ENCODE data around the gene SLC49A3. TPM values are rescaled to one million over a fixed set of nuclear protein-coding genes. Genes with fewer than 3 reads are reported as not detected.

Gene SLC49A3
- polyA plus RNA-seq, 3 donors: 9.5 to 29.8 (median 11.1) TPM

- Histone ChIP-seq H4K20me1 (ENCODE audit: insufficient read depth, low read length) (peaks cover 75% of the 10 kb centered on the region), H2AFZ (ENCODE audit: insufficient read depth, low read depth, low read length, poor library complexity, severe bottlenecking) (no peak overlapping the region), H3K27me3 (ENCODE audit: control insufficient read depth in 2 of 2, insufficient read depth in 2 of 2, low read length in 2 of 2) (no peaks in the 10 kb centered on the region), H3K79me2 (ENCODE audit: insufficient read depth, low read length) (peaks cover 79% of the 10 kb centered on the region), H3K9ac (ENCODE audit: insufficient read depth, low read length, poor library complexity, severe bottlenecking) (no peak overlapping the region), H3K4me3 (replicated peaks in 1 of 3; ENCODE audit: low read depth in 2 of 3, low read length in 3 of 3) (no peak overlapping the region), H3K36me3 (replicated peaks in 1 of 2; ENCODE audit: control insufficient read depth in 1 of 2, insufficient read depth in 2 of 2, low read length in 2 of 2) (peaks cover 7 to 36% of the 10 kb centered on the region in 2 donors), H3K4me2 (replicated peaks; ENCODE audit: extremely low read depth, low read length, poor library complexity, severe bottlenecking) (no peak overlapping the region), H3K27ac (ENCODE audit: low read depth in 1 of 2, low read length in 2 of 2) (no peak overlapping the region), H3K9me3 (replicated peaks in 1 of 2; ENCODE audit: control insufficient read depth in 1 of 2, insufficient read depth in 1 of 2, low read length in 2 of 2) (no peaks in the 10 kb centered on the region), H3K4me1 (ENCODE audit: control insufficient read depth in 1 of 2, insufficient read depth in 2 of 2, low read length in 2 of 2) (peaks cover 23 to 30% of the 10 kb centered on the region in 2 donors)
- no peaks in the 10 kb centered on the region for H3K9me3 Mint-ChIP-seq
- DNase-seq: no peak
- no peak overlapping the region for H3K4me3 Mint-ChIP-seq
- H3K4me1 Mint-ChIP-seq: peaks cover 27% of the 10 kb centered on the region
- intact Hi-C loops (cut with micrococcal nuclease): no loop called here
- peaks cover 20 to 33% of the 10 kb centered on the region in 2 donors for H3K36me3 Mint-ChIP-seq
- TF ChIP-seq, protein P1, sequence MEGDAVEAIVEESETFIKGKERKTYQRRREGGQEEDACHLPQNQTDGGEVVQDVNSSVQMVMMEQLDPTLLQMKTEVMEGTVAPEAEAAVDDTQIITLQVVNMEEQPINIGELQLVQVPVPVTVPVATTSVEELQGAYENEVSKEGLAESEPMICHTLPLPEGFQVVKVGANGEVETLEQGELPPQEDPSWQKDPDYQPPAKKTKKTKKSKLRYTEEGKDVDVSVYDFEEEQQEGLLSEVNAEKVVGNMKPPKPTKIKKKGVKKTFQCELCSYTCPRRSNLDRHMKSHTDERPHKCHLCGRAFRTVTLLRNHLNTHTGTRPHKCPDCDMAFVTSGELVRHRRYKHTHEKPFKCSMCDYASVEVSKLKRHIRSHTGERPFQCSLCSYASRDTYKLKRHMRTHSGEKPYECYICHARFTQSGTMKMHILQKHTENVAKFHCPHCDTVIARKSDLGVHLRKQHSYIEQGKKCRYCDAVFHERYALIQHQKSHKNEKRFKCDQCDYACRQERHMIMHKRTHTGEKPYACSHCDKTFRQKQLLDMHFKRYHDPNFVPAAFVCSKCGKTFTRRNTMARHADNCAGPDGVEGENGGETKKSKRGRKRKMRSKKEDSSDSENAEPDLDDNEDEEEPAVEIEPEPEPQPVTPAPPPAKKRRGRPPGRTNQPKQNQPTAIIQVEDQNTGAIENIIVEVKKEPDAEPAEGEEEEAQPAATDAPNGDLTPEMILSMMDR (IDR thresholded peaks at IDR 0.05): no peak
- no peak overlapping the region for H3K27ac Mint-ChIP-seq
- H3K27me3 Mint-ChIP-seq (ENCODE audit: low read depth in 3 of 3): peaks cover 0 to 3% (median 3%) of the 10 kb centered on the region in 3 donors
- WGBS (ENCODE audit: insufficient coverage): no CpG with 5 or more reads among the region's 3 CpGs
These were observed 23.1 kb upstream of the SLC49A3 start for GRCh38 chr4:712093-712492.

GRCh38 chr4:710916-711315 is 22.0 kb upstream of the SLC49A3 start:
- H3K4me2 ChIP-seq (replicated peaks; ENCODE audit: extremely low read depth, low read length, poor library complexity, severe bottlenecking): no peak overlapping the region
- H3K4me1 ChIP-seq (ENCODE audit: control insufficient read depth in 1 of 2, insufficient read depth in 2 of 2, low read length in 2 of 2): peaks cover 32 to 41% of the 10 kb centered on the region in 2 donors
- intact Hi-C loops (cut with micrococcal nuclease): no loop called here
- 97% methylated on average over 4 of the region's 13 CpGs for WGBS (ENCODE audit: insufficient coverage)
- DNase-seq: no peak
- H3K4me3 ChIP-seq (replicated peaks in 1 of 3; ENCODE audit: low read depth in 2 of 3, low read length in 3 of 3): no peak overlapping the region
- peaks cover 7 to 36% of the 10 kb centered on the region in 2 donors for H3K36me3 ChIP-seq (replicated peaks in 1 of 2; ENCODE audit: control insufficient read depth in 1 of 2, insufficient read depth in 2 of 2, low read length in 2 of 2)
- H3K9ac ChIP-seq (ENCODE audit: insufficient read depth, low read length, poor library complexity, severe bottlenecking): no peak overlapping the region
- H3K27ac ChIP-seq (ENCODE audit: low read depth in 1 of 2, low read length in 2 of 2): no peak overlapping the region
- peaks cover 17 to 31% of the 10 kb centered on the region in 2 donors for H3K36me3 Mint-ChIP-seq
- H3K9me3 Mint-ChIP-seq: no peaks in the 10 kb centered on the region
- H3K79me2 ChIP-seq (ENCODE audit: insufficient read depth, low read length): peaks cover 88% of the 10 kb centered on the region
- peaks cover 30% of the 10 kb centered on the region for H3K4me1 Mint-ChIP-seq
- no peak overlapping the region for H2AFZ ChIP-seq (ENCODE audit: insufficient read depth, low read depth, low read length, poor library complexity, severe bottlenecking)
- H3K27me3 ChIP-seq (ENCODE audit: control insufficient read depth in 2 of 2, insufficient read depth in 2 of 2, low read length in 2 of 2): no peaks in the 10 kb centered on the region
- no peak overlapping the region for H3K4me3 Mint-ChIP-seq
- peaks cover 0 to 3% (median 3%) of the 10 kb centered on the region in 3 donors for H3K27me3 Mint-ChIP-seq (ENCODE audit: low read depth in 3 of 3)
- no peak overlapping the region for H3K27ac Mint-ChIP-seq
- TF ChIP-seq, protein P1 (IDR thresholded peaks at IDR 0.05): no peak
- H4K20me1 ChIP-seq (ENCODE audit: insufficient read depth, low read length): peaks cover 76% of the 10 kb centered on the region
- no peaks in the 10 kb centered on the region for H3K9me3 ChIP-seq (replicated peaks in 1 of 2; ENCODE audit: control insufficient read depth in 1 of 2, insufficient read depth in 1 of 2, low read length in 2 of 2)
